Glutamatergic neuron (in vitro differentiated cells): ENCODE data around the gene UBP1. TPM values are rescaled to one million over a fixed set of nuclear protein-coding genes. Genes with fewer than 3 reads are reported as not detected.

Experiments
- DNase-seq: peaks from one replicate; pipeline ENCODE4 v3.0.0; 2022
- H3K27ac Mint-ChIP-seq: one replicate; pipeline ENCODE4 v1.8.0; 2020; ENCODE audit warnings: mild to moderate bottlenecking, mixed read lengths, inconsistent platforms; ENCODE audit not compliant: unreplicated experiment
- H3K27me3 Mint-ChIP-seq: one replicate; pipeline ENCODE4 v1.8.0; 2020; ENCODE audit warnings: mild to moderate bottlenecking, moderate library complexity, mixed read lengths, inconsistent platforms; ENCODE audit not compliant: unreplicated experiment
- H3K36me3 Mint-ChIP-seq: one replicate; pipeline ENCODE4 v1.8.0; 2020; ENCODE audit warnings: mild to moderate bottlenecking, mixed read lengths, inconsistent platforms; ENCODE audit not compliant: unreplicated experiment
- H3K4me1 Mint-ChIP-seq: one replicate; pipeline ENCODE4 v1.8.0; 2020; ENCODE audit warnings: mild to moderate bottlenecking, low read depth, mixed read lengths, inconsistent platforms; ENCODE audit not compliant: unreplicated experiment
- H3K4me3 Mint-ChIP-seq: one replicate; pipeline ENCODE4 v1.8.0; 2020; ENCODE audit warnings: mild to moderate bottlenecking, mixed read lengths, inconsistent platforms; ENCODE audit not compliant: unreplicated experiment
- H3K9me3 Mint-ChIP-seq: one replicate; pipeline ENCODE4 v1.8.0; 2020; ENCODE audit warnings: mild to moderate bottlenecking, moderate library complexity, mixed read lengths, inconsistent platforms; ENCODE audit not compliant: unreplicated experiment
- total RNA-seq: library from RNA; stranded (reverse); fragmentation: NEBNext Ultra II Directional; extraction: Animal tissue kit (Norgen Biotek cat#: 25700); gene quantifications from one replicate; pipeline ENCODE4 v1.2.1, GENCODE V29; 2021; ENCODE audit not compliant: unreplicated experiment
- TF ChIP-seq, protein P1 (sequence below): fragments of 200-600 bp; sonication (generic); IDR thresholded peaks from one replicate; pipeline ENCODE4 v1.5.0; 2021; ENCODE audit not compliant: partially characterized antibody, unreplicated experiment

Gene UBP1
- total RNA-seq, 1 donor from 2014 or later: 69.9 TPM

DNA sequence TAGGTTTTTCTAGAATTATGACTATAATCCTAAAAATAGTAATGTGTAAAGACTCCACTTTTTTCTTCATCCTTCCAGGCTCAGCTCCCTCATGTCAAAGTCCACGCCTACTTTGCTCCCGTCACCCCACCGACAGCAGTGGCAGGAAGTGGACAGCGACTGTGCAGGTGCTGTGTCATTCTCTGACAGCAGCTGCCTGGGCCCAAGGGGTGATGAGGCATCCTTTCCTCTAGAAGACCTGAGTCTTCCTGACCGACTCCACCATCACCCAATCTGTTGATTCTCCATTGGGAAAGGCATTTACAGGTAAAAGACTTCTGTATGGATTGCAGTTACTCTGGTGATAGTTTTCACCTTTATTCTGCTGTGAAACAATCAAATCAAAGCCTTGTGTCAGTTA, 54.8 kb downstream of the UBP1 start:
- TF ChIP-seq, protein P1, sequence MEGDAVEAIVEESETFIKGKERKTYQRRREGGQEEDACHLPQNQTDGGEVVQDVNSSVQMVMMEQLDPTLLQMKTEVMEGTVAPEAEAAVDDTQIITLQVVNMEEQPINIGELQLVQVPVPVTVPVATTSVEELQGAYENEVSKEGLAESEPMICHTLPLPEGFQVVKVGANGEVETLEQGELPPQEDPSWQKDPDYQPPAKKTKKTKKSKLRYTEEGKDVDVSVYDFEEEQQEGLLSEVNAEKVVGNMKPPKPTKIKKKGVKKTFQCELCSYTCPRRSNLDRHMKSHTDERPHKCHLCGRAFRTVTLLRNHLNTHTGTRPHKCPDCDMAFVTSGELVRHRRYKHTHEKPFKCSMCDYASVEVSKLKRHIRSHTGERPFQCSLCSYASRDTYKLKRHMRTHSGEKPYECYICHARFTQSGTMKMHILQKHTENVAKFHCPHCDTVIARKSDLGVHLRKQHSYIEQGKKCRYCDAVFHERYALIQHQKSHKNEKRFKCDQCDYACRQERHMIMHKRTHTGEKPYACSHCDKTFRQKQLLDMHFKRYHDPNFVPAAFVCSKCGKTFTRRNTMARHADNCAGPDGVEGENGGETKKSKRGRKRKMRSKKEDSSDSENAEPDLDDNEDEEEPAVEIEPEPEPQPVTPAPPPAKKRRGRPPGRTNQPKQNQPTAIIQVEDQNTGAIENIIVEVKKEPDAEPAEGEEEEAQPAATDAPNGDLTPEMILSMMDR: no peak
- Mint-ChIP-seq H3K4me1 (no peaks in the 10 kb centered on the region), H3K4me3 (no peak overlapping the region), H3K36me3 (no peaks in the 10 kb centered on the region), H3K9me3 (no peaks in the 10 kb centered on the region), H3K27me3 (no peaks in the 10 kb centered on the region), H3K27ac (no peak overlapping the region)
- DNase-seq: no peak

DNA sequence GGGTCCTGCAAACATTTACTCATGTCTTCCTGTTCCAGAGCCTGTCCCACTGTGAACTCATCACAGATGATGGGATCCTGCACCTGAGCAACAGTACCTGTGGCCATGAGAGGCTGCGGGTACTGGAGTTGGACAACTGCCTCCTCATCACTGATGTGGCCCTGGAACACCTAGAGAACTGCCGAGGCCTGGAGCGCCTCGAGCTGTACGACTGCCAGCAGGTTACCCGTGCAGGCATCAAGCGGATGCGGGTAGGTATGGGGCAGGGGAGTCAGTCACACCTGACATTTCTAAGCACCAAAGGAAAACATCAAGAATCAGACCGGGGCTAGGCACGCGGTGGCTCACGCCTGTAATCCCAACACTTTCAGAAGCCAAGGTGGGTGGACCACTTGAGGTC, 56.3 kb downstream of the UBP1 start:
- TF ChIP-seq, protein P1: no peak
- Mint-ChIP-seq H3K9me3 (no peaks in the 10 kb centered on the region), H3K27ac (no peak overlapping the region), H3K36me3 (no peaks in the 10 kb centered on the region), H3K27me3 (no peaks in the 10 kb centered on the region), H3K4me1 (no peaks in the 10 kb centered on the region), H3K4me3 (no peak overlapping the region)
- DNase-seq: no peak

DNA sequence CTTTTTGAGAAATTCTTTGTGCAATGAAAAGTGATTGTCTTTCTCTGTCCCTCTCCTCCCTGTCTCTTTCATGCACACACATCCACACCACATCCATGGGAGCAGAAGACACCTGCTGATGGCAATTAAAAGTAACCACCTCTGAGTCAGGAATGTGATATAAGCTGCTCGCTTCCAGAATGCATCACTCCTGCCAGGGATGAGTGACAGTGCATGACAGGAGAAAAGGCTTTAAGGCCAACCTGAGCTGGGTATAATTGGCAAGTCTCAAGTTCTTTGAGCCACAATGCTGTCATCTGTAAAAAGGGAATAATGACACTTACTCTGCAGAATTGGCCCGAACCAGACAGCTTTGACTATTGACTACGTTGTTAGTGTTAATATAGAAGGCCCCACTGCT, 59.6 kb downstream of the UBP1 start:
- Mint-ChIP-seq H3K9me3 (no peaks in the 10 kb centered on the region), H3K27me3 (no peaks in the 10 kb centered on the region)

DNA sequence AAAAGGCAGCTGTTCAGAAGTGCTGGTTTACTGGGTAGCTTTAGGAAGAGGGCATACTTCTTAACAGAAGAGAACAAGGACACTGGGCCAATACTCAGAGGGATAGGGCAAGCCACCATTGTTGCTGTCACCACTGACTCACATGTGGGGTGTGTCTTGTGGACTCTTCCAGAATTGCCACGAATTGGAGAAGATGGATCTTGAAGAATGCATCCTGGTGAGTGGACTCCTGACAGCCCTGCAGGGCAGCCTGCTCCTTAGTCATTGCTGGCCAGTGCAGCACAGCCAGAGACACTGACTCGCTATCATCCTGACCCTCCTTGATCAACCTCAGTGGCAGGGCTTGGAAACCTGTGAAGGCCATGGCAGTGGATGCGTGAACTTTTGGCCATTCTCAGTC, 62.3 kb downstream of the UBP1 start:
- TF ChIP-seq, protein P1: no peak
- Mint-ChIP-seq H3K27ac (no peak overlapping the region), H3K27me3 (no peaks in the 10 kb centered on the region), H3K36me3 (peaks cover 3% of the 10 kb centered on the region), H3K4me1 (no peaks in the 10 kb centered on the region), H3K9me3 (peaks cover 1% of the 10 kb centered on the region), H3K4me3 (no peak overlapping the region)
- no peak for DNase-seq

More for the DNA sequence above, 59.6 kb downstream of the UBP1 start:
- Mint-ChIP-seq H3K4me3 (no peak overlapping the region), H3K36me3 (no peaks in the 10 kb centered on the region), H3K4me1 (no peaks in the 10 kb centered on the region), H3K27ac (peak overlapping the region; percentile 43)
- TF ChIP-seq, protein P1: no peak
- no peak for DNase-seq

DNA sequence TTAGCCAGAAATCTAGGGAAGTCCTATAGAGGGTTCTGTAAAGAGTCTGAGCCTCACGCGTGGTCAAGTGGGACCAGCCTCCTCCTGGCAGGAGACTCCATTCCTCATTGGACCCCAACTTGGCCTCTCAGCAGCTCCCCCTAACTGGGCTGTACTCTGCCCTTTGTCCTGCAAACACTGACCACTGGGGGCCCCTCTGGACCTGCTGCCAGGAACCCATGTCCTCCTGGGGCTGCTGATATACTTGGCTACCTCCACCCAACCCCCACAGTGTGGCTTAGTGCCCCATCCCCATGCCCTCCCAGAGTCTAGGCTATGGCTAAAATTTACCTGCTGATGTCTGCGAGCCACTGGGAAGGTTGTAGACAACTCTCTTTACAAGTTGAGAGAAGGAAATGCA, 62.7 kb downstream of the UBP1 start:
- H3K27me3 Mint-ChIP-seq: no peaks in the 10 kb centered on the region
- H3K4me1 Mint-ChIP-seq: no peaks in the 10 kb centered on the region
- H3K4me3 Mint-ChIP-seq: no peak overlapping the region
- H3K36me3 Mint-ChIP-seq: peaks cover 5% of the 10 kb centered on the region
- H3K9me3 Mint-ChIP-seq: peaks cover 1% of the 10 kb centered on the region
- H3K27ac Mint-ChIP-seq: no peak overlapping the region
- no peak for DNase-seq
- TF ChIP-seq, protein P1: no peak
